HEK293 (cell line): Measurements from ENCODE around the gene TRIM6.

ENCODE experiments used
- CTCF ChIA-PET: fragments of 350-600 bp; formaldehyde crosslinking; extraction: SDS; loops from one replicate; lab custom pipeline; 2021; ENCODE audit warnings: antibody characterized with exemption; lab: Yijun Ruan, JAX
- POLR2A ChIA-PET: fragments of 300-600 bp; formaldehyde crosslinking; extraction: SDS; loops from one replicate; lab custom pipeline; 2020; ENCODE audit warnings: antibody characterized with exemption, inconsistent platforms; lab: Yijun Ruan, JAX
- H3K27ac ChIP-seq: fragments of 200-500 bp; sonication (Bioruptor generic); 2 replicates; pipeline ENCODE4 v1.5.1; 2014; ENCODE audit warnings: low read depth, low read length, control low read depth, inconsistent platforms; ENCODE audit errors: extremely low read depth
- H3K36me3 ChIP-seq, 2 experiments: fragments of 200-500 bp in 1 of 2; sonication (Bioruptor generic) in 1 of 2; 1 replicate in 1 of 2; 2 replicates in 1 of 2; pipeline ENCODE4 v1.5.1; 2014 to 2017; ENCODE audit warnings: inconsistent platforms in 2 of 2, low read length in 2 of 2; ENCODE audit not compliant: control insufficient read depth in 2 of 2, insufficient read depth in 1 of 2
- H3K4me1 ChIP-seq: fragments of 200-500 bp; sonication (Bioruptor generic); 2 replicates; pipeline ENCODE4 v1.5.1; 2014; ENCODE audit warnings: mild to moderate bottlenecking, low read length, inconsistent platforms; ENCODE audit not compliant: control insufficient read depth, insufficient read depth
- H3K4me3 ChIP-seq: 2 replicates; pipeline ENCODE4 v1.5.1; 2011; ENCODE audit warnings: low read depth, mild to moderate bottlenecking, control low read depth, low read length, moderate library complexity
- H3K9me3 ChIP-seq: fragments of 200-500 bp; sonication (Bioruptor generic); 2 replicates; pipeline ENCODE4 v1.5.1; 2014; ENCODE audit warnings: low read depth, low read length, inconsistent platforms; ENCODE audit not compliant: control insufficient read depth, insufficient read depth
- GLI2 ChIP-seq: fragments of 450-650 bp; formaldehyde crosslinking; IDR thresholded peaks from 2 replicates; pipeline ENCODE4; 2017; ENCODE audit warnings: missing biosample characterization, missing genetic modification characterization, low read depth, borderline replicate concordance
- GLIS1 ChIP-seq: fragments of 450-650 bp; formaldehyde crosslinking; IDR thresholded peaks from 2 replicates; pipeline ENCODE4 v1.5.1; 2016; ENCODE audit warnings: missing biosample characterization, missing genetic modification characterization
- KLF10 ChIP-seq: fragments of 450-650 bp; IDR thresholded peaks from 2 replicates; pipeline ENCODE4 v1.5.1; 2018; ENCODE audit warnings: missing biosample characterization, mild to moderate bottlenecking, missing genetic modification characterization
- PRDM10 ChIP-seq: fragments of 450-650 bp; formaldehyde crosslinking; IDR thresholded peaks from 2 replicates; pipeline ENCODE4 v1.5.1; 2016; ENCODE audit warnings: missing biosample characterization, missing genetic modification characterization
- ZEB2 ChIP-seq: fragments of 450-650 bp; formaldehyde crosslinking; IDR thresholded peaks from 2 replicates; pipeline ENCODE4 v1.5.1; 2016; ENCODE audit warnings: missing biosample characterization, missing genetic modification characterization
- ZNF10 ChIP-seq: fragments of 450-650 bp; formaldehyde crosslinking; IDR thresholded peaks from 2 replicates; pipeline ENCODE4 v1.5.1; 2017; ENCODE audit warnings: missing biosample characterization, missing genetic modification characterization
- ZNF157 ChIP-seq: fragments of 450-650 bp; formaldehyde crosslinking; IDR thresholded peaks from 2 replicates; pipeline ENCODE4 v1.5.1; 2016; ENCODE audit warnings: missing biosample characterization, missing genetic modification characterization
- ZNF169 ChIP-seq: fragments of 450-650 bp; formaldehyde crosslinking; IDR thresholded peaks from 2 replicates; pipeline ENCODE4 v1.5.1; 2016; ENCODE audit warnings: missing biosample characterization, missing genetic modification characterization
- ZNF18 ChIP-seq: fragments of 450-650 bp; formaldehyde crosslinking; IDR thresholded peaks from 2 replicates; pipeline ENCODE4 v1.5.1; 2016; ENCODE audit warnings: missing biosample characterization, missing genetic modification characterization
- ZNF214 ChIP-seq: fragments of 450-650 bp; formaldehyde crosslinking; IDR thresholded peaks from 2 replicates; pipeline ENCODE4 v1.5.1; 2017; ENCODE audit warnings: missing biosample characterization, mild to moderate bottlenecking, missing genetic modification characterization, borderline replicate concordance
- ZNF324 ChIP-seq: fragments of 450-650 bp; formaldehyde crosslinking; IDR thresholded peaks from 2 replicates; pipeline ENCODE4 v1.5.1; 2016; ENCODE audit warnings: missing biosample characterization, missing genetic modification characterization
- ZNF658 ChIP-seq: fragments of 450-650 bp; formaldehyde crosslinking; IDR thresholded peaks from 2 replicates; pipeline ENCODE4; 2016; ENCODE audit warnings: missing biosample characterization, missing genetic modification characterization
- ZNF785 ChIP-seq: fragments of 450-650 bp; formaldehyde crosslinking; IDR thresholded peaks from 2 replicates; pipeline ENCODE4 v1.5.1; 2016; ENCODE audit warnings: missing biosample characterization, missing genetic modification characterization
- ZSCAN16 ChIP-seq: fragments of 450-650 bp; formaldehyde crosslinking; IDR thresholded peaks from 2 replicates; pipeline ENCODE4 v1.5.1; 2016; ENCODE audit warnings: missing biosample characterization, missing genetic modification characterization
- TF ChIP-seq, protein P1 (sequence below): fragments of 450-650 bp; formaldehyde crosslinking; IDR thresholded peaks from 2 replicates; pipeline ENCODE4 v1.5.0; 2017; ENCODE audit warnings: missing biosample characterization, missing genetic modification characterization, borderline replicate concordance

TRIM6 gene

DNA sequence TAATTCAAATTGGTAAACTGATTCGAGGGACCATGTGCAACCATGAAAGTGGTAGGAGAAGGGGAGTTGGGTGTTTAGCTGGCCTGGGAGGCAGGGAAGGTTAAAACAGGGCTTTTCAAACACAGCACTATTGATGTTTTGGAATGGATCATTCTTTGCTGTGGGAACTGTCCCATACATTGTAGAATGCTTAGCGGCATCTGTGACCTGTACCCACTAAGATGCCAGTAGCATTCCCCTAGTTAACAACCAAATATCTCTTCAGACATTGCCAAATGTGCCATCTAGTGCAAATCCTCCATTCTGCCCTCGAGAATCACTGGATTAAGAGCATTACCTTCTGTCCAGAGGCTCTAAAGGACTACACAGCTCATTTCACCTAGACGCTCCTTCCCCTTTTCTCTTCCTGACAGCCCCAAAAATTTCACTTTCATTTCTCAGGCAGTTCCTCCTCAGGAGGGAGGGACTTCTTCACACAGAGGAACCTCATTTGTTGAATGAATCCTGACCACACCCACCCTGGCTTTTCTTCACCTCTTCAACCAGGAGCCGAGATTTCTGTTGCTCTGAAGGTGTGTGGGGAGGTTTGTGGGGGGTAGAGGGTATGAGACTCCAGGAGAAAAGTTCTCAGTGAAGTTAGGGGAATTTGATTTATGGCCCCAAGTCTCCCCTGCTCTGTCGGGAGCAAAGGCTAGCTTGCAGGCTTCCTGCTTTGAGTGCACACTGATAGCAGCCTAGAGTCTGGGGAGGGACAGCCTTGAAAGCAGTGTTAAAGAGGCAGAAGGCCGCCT is 28.2 kb downstream of the TRIM6 start, which contains the start of gene TRIM34:
Gene TRIM34, plus strand, starts transcription at position 513 of the 791 bp plus-strand sequence. CDS start 7,331 bp downstream, outside the sequence.
- Histone ChIP-seq H3K36me3 (no peaks in the 10 kb centered on the region), H3K4me1 (no peaks in the 10 kb centered on the region), H3K27ac (no peak within 1 kb of the TSS), H3K9me3 (no peaks in the 10 kb centered on the region), H3K4me3 (peak within 1 kb of the TSS; percentile 18)
- TF ChIP-seq GLIS1: 0 out of 2 replicates have a peak, but pooled peaks have one; percentile 20
- TF ChIP-seq ZSCAN16 (tag by site-specific recombination): no peak
- TF ChIP-seq ZNF658: no peak
- ChIA-PET CTCF (no interaction called here), POLR2A (no interaction called here)

- ChIA-PET POLR2A (no interaction called here), CTCF (no interaction called here)
- no peaks in the 10 kb centered on the region for H3K36me3 ChIP-seq
- H3K4me3 ChIP-seq: no peak overlapping the region
- no peak for TF ChIP-seq KLF10 (tag by site-specific recombination)
- no peak for TF ChIP-seq ZNF214 (tag by site-specific recombination)
- no peak for TF ChIP-seq ZSCAN16 (tag by site-specific recombination)
- TF ChIP-seq GLI2 (tag by site-specific recombination): no peak
- TF ChIP-seq ZNF10 (tag by site-specific recombination): no peak
- no peak for TF ChIP-seq ZNF157 (tag by site-specific recombination)
- TF ChIP-seq ZNF169: no peak
- no peak for TF ChIP-seq PRDM10 (tag by site-specific recombination)
- no peak for TF ChIP-seq ZNF785
- no peak for TF ChIP-seq ZNF18 (tag by site-specific recombination)
- no peak for TF ChIP-seq ZEB2
- H3K27ac ChIP-seq: no peak overlapping the region
- no peaks in the 10 kb centered on the region for H3K9me3 ChIP-seq
- no peaks in the 10 kb centered on the region for H3K4me1 ChIP-seq
These were observed 28.8 kb downstream of the TRIM6 start for GRCh38 chr11:5625281-5625680.

DNA sequence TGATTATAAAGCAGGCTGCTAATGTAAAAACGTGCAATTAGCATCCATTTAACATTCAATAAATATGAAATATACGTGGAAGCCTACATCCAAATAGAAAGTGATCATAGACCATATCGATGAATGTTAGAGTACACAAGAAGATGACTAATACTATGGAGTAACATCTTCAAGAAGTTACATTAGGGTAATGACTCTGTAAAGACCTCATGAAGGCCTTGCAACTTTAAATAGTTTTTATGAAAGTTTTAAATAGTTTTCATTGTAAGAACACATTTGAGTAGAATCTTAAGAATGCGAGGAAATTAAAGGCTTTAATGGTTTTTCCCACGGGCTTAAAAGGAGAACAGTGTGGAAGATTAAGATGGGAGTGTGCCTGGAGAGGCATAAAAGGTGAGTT is 29.8 kb downstream of the TRIM6 start:
- Histone ChIP-seq H3K27ac (no peak overlapping the region), H3K4me3 (no peak overlapping the region), H3K36me3 (no peaks in the 10 kb centered on the region), H3K9me3 (no peaks in the 10 kb centered on the region), H3K4me1 (no peaks in the 10 kb centered on the region)
- TF ChIP-seq, protein P1, sequence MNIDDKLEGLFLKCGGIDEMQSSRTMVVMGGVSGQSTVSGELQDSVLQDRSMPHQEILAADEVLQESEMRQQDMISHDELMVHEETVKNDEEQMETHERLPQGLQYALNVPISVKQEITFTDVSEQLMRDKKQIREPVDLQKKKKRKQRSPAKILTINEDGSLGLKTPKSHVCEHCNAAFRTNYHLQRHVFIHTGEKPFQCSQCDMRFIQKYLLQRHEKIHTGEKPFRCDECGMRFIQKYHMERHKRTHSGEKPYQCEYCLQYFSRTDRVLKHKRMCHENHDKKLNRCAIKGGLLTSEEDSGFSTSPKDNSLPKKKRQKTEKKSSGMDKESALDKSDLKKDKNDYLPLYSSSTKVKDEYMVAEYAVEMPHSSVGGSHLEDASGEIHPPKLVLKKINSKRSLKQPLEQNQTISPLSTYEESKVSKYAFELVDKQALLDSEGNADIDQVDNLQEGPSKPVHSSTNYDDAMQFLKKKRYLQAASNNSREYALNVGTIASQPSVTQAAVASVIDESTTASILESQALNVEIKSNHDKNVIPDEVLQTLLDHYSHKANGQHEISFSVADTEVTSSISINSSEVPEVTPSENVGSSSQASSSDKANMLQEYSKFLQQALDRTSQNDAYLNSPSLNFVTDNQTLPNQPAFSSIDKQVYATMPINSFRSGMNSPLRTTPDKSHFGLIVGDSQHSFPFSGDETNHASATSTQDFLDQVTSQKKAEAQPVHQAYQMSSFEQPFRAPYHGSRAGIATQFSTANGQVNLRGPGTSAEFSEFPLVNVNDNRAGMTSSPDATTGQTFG (tag by site-specific recombination): no peak
- TF ChIP-seq ZNF324 (tag by site-specific recombination): no peak
- ChIA-PET CTCF (no interaction called here), POLR2A (no interaction called here)
